NCI-H1436 (cell line): ENCODE results near the gene PIP5K1C.
"Not testable (repeated sequence)": the region's sequence is repeated elsewhere in the genome, so short reads cannot be mapped to it uniquely, and the experiment has no call there.

ENCODE experiments used
- DNase-seq: peaks from one replicate; lab custom pipeline; 2025; lab: John Stamatoyannopoulos, UW

Gene PIP5K1C

GRCh38 chr19:3661284-3662238 is 38.7 kb downstream of the PIP5K1C start:
- no peak for DNase-seq

GRCh38 chr19:3660493-3661219 is 39.6 kb downstream of the PIP5K1C start:
- DNase-seq: no peak

GRCh38 chr19:3659746-3660112 is 40.5 kb downstream of the PIP5K1C start:
- no peak for DNase-seq

- DNase-seq: no peak
Observed at GRCh38 chr19:3658870-3659745, 41.2 kb downstream of the PIP5K1C start.

GRCh38 chr19:3658004-3658869 is 42.0 kb downstream of the PIP5K1C start:
- no peak for DNase-seq

- DNase-seq: no peak
Observed at GRCh38 chr19:3657395-3657769, 42.9 kb downstream of the PIP5K1C start.

- no peak for DNase-seq
Observed at GRCh38 chr19:3656747-3657394, 43.4 kb downstream of the PIP5K1C start.

- DNase-seq: no peak
Observed at GRCh38 chr19:3656073-3656746, 44.1 kb downstream of the PIP5K1C start.

- DNase-seq: no peak
Observed at GRCh38 chr19:3655402-3656072, 44.7 kb downstream of the PIP5K1C start.

GRCh38 chr19:3653865-3654513 is 46.3 kb downstream of the PIP5K1C start:
- no peak for DNase-seq

- no peak for DNase-seq
Observed at GRCh38 chr19:3653081-3653795, 47.0 kb downstream of the PIP5K1C start.

GRCh38 chr19:3652422-3652821 is 47.8 kb downstream of the PIP5K1C start:
- no peak for DNase-seq

- DNase-seq: no peak
Observed at GRCh38 chr19:3651684-3652083, 48.6 kb downstream of the PIP5K1C start.

- DNase-seq: no peak
Observed at GRCh38 chr19:3649888-3650287, 50.4 kb downstream of the PIP5K1C start.

- DNase-seq: no peak
Observed at GRCh38 chr19:3648037-3648905, 52.0 kb downstream of the PIP5K1C start.

- DNase-seq: not testable (repeated sequence)
Observed at GRCh38 chr19:3647102-3647501, 53.2 kb downstream of the PIP5K1C start.

GRCh38 chr19:3646336-3647092 is 53.8 kb downstream of the PIP5K1C start:
- no peak for DNase-seq
